ENCODE measurements around the gene TBX10.
"Not testable (repeated sequence)": the region's sequence is repeated elsewhere in the genome, so short reads cannot be mapped to it uniquely, and the experiment has no call there.

TBX10 gene

DNA sequence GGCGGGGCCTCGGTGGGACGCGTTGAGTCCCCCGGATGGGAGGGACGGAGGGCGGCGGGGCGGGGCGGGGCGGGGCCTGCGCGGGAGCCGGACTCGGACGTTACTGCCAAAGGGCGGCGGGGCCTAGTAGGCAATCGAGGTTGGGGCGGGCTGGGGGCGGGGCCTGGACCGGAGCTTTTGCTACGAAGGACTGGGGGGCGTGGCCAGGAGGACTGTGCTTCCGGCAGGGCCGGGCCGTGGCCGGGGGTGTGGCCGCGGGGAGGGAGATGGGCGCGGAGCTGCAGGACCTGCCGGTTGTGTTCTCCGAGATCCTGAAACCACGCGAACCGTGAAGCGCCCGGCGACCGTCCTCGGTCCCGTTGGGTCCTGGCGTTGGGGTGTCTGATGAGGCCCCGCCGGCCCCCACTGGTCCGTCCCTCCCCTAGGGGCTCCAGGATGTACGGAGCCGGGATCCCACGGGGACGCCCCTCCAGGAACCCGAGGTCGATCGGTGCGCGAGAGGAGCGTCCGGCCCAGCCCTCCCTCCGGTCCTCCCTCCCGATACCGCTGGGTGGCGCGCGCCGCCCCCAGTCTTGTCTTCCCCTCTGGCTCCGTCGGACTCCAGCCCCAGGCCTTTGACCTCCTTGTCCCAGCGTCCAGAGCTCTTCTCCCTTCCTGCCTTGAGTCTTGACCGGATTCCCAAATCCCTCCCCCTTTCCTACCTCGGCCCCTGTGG lies 9.2 kb downstream of the TBX10 start:
- peak; percentile 97 for DNase-seq

DNA sequence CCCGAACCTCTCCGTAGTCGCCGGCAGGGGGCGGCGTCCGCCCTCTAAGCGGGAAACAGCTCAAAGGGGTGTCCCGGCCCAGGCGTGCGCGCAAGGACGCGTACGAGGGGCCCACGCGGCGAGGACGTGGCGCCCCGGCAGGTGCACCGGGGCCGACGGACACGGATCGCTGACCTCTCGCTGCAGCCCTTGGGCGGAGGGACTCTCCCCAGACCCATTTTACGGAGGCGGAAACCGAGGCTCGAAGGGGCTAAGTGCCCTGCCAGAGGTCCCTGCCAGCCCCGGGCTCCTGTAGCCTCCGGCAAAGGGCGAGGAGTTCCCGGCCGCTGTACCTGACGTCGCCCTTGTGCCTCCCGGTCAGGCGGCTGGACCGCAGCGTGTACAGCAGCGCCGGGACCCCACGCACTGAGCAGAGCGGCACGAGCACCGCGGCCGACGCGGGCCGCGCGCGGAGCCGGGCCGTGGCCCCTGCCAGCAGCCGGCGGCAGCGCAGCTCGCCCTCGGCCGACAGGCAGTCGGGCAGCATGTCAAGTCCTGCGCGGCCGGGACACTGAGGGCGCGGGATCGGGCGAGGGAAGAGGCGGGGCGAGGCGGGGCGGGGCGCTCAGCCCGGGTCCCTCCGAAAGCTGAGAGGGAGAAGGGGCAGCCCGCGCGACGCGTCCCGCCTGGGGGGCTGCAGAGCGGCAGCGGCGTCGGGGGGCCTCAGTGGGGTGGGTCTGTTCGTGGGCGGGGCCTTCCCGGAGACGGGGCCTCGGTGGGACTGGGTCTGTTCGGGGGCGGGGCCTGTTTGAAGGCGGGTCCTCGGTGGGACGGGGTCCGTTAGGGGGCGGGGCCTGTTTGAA lies 10.0 kb downstream of the TBX10 start, which contains the start of gene NUDT8:
TSS of gene NUDT8 (minus strand) at position 552 of the 842 bp plus-strand sequence. CDS start at position 526, 26 bp downstream.
- DNase-seq, result peak; percentile 82

DNA sequence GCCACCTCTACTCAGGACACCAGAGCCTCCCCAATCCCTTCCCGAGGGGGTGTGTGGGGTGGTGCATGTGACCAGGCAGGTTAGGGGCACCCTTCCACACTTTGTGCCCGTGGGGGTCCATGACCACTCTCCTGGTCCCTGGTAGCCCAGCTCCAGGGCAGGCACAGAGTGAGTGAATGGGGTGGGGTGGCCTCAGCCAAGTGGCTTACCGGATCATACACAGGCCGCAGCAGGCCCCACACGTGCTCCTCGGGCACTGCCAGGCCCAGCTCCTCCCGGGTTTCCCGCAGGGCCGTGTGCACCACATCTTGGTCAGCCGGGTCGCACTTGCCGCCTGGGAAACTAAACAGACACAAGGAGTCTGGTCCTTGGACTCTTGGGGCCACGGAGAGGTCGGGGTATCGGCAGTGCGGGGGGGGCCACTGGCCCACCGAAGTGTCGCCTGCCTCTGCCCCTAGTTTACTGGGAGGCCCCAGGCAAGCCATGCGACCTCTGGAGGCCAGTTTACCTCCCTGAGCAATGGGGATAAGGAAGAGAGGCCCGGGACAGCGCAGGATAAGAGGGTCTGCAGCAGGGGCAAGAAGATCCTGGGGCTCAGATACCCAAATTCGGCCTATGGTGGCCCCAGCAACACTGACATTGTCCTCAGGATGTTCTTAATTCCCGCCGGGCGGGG lies 10.7 kb downstream of the TBX10 start:
- no peak for DNase-seq

DNA sequence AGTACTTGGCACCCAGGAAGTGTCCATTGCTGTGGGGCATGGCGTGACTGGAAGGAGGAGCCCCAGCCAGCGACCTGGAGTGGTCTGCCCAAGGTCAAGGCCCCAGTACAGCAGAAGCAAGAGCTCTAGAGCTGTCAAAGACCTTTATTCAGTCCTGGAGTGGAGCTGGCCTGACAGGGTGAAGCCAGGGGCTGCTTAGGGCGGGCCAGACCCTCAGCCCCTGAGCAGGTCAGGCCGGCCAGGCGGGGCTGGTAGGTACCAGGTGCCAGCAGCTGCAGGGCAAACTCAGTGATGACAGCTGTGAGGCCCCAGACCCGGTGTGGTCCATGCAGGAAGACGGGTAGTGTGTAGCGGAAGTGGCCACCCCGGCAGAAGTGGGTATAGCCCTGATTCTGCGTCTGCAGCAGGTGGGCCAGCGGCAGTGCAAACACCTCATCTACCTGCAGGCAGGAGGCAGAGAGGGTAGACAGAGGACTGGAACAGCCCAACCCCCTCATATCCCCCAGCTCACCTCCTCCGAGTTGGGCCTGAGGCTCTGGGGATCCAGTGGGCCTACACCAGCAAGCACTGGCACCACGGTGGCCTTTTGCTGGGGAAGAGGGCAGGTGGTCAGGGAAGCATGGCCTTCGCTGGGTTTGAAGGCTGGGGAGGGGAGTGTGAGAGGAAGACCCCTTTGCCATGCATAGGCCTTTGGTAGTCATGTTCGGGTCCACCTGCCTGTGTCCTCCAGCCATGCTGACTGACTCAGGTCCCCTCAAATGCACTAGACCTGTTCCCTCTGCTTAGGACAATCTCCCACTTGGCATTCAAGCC lies 11.5 kb downstream of the TBX10 start:
- DNase-seq, result no peak

DNA sequence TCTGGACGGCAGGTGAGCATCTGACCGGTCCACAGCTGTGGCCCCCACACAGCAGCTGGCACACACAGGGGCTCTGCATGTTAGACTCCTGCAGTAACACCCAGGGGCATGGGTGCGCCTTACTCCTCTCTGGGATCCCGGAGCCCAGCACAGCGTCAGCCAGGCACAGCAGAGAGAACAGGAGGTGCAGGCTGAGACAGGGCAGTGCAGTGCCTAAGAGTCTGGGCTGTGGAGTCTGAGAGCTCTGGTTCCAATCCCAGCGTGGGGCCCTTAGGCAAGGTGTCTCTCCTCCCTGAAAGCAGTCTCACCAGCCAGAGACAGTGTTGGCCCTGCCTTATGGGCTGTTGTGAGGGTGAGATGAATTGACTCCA lies 12.1 kb downstream of the TBX10 start:
- DNase-seq, result no peak

DNA sequence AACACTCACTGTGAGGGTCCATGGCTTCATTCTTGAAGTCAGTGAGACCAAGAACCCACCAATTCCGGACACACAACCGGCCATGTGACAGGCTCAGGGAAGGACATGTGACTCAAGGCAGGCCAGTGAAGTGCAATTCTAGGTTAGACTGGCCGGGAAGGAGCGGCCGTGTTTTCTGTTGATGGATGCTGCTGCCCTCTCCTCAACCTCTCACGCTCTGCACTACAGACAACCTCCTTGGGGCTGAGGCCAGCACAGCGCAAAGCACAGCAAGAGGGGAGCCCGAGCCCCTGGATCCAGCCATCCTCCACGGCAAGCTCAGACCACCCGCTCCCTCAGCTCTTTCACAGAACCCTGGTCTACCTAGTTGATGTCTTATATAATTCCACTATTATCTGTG lies 12.6 kb downstream of the TBX10 start:
- no peak for DNase-seq

DNA sequence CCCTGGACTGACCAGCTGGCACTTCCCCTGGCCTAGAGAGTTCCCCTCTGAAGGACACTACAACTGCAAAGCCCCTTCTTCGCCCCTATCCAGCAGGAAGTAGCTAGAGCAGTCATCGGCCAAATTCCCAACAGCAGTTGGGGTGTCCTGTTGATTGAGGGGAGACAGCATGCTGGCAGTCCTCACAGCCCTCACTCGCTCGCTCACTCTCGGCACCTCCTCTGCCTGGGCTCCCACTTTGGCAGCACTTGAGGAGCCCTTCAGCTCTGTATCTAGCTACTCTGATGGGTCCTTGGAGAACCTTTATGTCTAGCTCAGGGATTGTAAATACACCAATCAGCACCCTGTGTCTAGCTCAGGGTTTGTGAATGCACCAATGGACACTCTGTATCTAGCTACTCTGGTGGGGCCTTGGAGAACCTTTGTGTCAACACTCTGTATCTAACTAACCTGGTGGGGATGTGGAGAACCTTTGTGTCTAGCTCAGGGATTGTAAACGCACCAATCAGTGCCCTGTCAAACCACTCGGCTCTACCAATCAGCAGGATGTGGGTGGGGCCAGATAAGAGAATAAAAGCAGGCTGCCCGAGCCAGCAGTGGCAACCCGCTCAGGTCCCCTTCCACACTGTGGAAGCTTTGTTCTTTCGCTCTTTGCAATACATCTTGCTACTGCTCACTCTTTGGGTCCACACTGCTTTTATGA lies 13.3 kb downstream of the TBX10 start:
- not testable (repeated sequence) for DNase-seq

DNA sequence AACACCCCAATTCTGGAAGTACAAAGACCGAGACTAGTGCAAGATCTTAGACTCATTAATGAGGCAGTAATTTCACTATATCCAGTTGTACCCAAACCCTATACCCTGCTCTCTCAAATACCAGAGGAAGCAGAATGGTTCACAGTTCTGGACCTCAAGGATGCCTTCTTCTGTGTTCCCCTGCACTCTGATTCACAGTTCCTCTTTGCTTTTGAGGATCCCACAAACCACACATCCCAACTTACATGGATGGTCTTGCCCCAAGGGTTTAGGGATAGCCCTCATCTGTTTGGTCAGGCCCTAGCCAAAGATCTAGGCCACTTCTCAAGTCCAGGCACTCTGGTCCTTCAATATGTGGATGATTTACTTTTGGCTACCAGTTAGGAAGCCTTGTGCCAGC lies 15.8 kb downstream of the TBX10 start:
- not testable (repeated sequence) for DNase-seq

DNA sequence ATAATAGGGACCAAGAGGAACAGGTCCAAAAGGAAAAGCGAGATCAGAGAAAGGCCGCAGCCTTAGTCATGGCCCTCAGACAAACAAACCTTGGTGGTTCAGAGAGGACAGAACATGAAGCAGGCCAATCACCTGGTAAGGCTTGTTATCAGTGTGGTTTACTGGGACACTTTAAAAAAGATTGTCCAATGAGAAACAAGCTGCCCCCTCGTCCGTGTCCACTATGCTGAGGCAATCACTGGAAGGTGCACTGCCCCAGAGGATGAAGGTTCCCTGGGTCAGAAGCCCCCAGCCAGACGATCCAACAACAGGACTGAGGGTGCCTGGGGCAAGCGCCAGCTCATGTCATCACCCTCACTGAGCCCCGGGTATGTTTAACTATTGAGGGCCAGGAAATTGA lies 16.7 kb downstream of the TBX10 start:
- not testable (repeated sequence) for DNase-seq

DNA sequence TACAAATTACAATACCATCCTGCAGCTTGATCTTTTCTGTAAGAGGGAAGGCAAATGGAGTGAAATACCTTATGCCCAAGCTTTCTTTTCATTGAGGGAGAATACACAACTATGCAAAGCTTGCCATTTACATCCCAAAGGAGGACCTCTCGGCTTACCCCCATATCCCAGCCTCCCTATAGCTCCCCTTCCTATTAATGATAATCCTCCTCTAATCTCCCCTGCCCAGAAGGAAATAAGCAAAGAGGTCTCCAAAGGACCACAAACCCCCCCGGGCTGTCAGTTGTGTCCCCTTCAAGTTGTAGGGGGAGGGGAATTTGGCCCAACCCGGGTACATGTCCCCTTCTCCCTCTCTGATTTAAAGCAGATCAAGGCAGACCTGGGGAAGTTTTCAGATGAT lies 17.6 kb downstream of the TBX10 start:
- DNase-seq, result not testable (repeated sequence)

DNA sequence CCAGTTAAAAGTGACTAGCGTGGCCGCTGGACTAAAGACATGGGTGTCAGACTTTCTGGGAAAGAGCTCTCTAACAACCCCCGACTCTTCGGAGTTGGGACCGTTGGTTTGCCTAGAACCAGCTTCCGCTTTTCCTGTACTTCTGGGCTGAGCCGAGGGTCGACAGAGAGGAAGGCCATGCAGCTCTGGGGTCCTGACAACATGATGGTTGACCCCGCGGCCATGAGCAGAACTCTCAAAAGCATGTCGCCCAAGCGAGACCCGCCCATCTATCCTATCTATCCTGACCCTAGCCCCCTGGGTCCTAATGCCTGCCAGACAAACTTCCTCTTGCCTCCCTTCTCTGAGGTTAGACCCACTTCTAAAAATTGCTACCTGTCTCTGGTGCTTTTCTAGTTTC lies 18.9 kb downstream of the TBX10 start:
- DNase-seq, result not testable (repeated sequence)

DNA sequence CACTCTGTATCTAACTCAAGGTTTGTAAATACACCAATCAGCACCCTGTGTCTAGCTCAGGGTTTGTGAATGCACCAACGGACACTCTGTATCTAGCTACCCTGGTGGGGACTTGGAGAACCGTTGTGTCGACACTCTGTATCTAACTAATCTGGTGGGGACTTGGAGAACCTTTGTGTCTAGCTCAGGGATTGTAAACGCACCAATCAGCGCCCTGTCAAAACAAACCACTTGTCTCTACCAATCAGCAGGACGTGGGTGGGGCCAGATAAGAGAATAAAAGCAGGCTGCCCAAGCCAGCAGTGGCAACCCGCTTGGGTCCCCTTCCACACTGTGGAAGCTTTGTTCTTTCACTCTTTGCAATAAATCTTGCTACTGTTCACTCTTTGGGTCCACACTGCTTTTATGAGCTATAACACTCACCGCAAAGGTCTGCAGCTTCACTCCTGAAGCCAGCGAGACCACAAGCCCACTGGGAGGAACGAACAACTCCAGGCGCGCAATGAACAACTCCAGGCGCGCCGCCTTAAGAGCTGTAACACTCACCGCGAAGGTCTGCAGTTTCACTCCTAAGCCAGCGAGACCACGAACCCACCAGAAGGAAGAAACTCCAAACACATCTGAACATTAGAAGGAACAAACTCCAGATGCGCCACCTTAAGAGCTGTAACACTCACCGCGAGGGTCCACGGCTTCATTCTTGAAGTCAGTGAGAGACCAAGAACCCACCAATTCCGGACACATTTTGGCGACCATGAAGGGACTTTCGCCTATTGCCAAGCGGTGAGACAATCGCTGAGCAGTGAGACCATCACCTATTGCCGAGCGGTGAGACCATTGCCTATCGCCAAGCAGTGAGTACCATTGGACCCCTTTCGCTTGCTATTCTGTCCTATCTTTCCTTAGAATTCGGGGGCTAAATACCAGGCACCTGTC lies 19.6 kb downstream of the TBX10 start:
- DNase-seq, result not testable (repeated sequence)

DNA sequence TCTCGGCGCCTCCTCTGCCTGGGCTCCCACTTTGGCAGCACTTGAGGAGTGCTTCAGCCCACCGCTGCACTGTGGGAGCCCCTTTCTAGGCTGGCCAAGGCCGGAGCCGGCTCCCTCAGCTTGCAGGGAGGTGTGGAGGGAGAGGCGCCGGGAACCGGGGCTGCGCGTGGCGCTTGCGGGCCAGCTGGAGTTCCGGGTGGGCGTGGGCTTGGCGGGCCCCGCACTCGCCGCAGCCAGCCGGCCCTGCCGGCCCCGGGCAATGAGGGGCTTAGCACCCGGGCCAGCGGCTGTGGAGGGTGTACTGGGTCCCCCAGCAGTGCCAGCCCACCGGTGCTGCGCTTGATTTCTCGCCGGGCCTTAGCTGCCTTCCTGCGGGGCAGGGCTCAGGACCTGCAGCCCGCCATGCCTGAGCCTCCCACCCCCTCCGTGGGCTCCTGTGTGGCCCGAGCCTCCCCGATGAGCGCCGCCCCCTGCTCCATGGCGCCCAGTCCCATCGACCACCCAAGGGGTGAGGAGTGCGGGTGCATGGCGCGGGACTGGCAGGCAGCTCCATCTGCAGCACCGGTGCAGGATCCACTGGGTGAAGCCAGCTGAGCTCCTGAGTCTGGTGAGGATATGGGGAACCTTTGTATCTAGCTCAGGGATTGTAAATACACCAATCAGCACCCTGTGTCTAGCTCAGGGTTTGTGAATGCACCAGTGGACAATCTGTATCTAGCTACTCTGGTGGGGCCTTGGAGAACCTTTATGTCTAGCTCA lies 20.5 kb downstream of the TBX10 start:
- DNase-seq, result not testable (repeated sequence)

DNA sequence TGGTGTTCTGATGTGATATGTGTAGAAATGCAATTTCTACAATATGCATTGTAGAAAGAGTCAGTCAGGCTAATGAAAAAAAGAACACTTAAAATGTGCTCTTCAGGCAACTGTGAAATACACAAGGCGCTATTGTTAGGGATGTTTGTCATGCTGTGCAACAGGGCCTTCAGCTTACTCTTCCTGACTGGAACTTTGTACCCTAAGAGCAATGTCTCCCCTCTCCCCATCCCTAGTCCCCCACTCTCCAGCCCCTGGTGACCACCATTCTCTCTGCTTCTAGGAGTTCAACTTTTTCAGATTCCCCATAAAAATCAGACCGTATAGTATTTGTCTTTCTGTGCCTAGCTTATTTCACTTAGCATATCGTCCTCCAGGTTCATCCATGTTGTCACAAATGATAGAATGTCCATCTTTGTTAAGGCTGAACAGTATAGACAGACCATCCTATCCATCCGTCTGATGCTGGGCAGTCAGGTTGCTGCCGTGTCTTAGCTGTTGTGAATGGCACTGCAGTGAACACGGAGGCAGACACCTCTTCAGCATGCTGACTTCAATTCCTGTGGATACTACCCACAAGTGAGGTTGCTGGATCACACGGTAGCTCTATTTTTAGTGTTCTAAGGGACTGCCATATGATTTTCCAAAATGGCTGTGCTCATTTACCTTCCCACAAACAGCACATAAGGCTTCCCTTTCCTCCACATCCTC lies 22.2 kb downstream of the TBX10 start:
- no peak for DNase-seq

DNA sequence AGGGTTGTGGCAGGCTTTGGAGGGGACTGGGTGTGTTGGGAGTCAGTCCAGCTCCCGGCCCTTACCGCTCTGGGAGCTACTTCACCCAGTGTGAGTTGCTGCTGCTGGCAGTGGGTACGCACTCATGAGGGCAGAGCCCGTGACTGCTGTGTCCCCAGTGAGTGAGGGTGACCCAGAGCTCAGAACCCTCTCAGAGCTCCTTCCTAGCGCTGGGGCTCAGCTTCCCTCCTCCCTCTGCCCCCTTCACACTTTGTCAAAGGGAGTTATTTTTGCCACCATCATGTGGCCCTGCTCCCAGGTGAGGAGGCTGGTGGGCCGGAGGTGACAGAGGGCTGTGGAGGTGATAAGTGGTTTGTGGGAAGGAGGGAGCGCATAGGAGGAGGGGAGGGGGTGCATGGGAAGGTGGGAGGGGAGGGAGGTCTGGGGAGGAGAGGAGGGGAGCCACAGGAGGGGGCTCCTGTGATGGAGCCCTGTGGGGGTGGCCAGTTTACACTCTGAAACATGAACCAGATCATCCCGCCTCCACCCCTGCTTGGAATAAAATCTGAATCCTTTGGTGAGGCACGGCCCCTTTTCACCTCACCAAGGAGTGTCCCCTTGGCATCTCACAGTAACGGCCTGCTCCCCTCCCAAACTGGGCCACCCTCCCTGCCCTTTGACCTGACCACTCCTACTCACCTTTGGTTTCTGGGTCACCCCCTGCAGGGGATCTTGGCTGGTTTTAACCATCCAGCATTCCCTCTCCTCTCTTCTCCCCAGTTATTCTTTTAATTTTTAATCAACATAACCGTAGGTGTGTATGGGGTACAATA lies 22.9 kb downstream of the TBX10 start:
- no peak for DNase-seq

DNA sequence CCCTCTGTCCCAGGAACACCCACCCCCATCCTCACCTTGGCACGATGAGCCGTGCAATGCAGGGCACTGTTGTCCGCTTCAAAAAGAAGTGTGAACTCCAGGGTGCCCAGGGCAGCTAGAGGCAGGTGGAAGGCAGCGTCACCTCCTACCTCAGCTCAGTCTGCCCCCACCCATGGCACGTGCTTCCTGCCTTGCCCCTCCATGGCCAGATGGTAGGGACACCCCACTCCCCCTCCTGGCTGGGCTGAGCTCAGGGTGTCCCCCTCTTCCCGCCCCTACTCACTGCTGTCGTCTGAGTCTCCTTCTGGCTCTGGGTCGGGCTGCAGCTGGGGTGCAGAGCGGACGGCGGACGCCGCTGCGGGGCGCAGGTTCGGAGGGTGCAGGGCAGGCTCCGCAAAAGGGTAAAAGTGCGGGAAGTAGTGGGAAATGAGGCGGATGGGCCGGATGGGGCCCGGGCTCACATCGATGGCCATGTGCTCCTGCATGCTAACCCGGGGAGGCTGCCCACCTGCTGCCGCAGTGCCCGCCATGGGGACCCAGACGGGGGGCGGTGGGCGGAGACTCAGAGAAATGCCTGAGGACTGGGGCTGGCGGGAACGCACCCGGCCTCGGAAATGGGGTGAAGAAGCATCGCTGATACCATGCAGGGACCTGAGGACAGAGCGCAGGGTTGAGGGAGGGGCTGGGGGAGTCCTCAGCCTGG lies 23.7 kb downstream of the TBX10 start:
- no peak for DNase-seq
